GM12878 (cell line): ENCODE measurements around the gene IZUMO1R. TPM values are rescaled to one million over a fixed set of nuclear protein-coding genes. Genes with fewer than 3 reads are reported as not detected.

Experiments used
- ATAC-seq: fragments of 200-7000 bp; cut with Tn5 transposase; 3 replicates; pipeline ENCODE4 v1.9.1; 2020; ENCODE audit warnings: mild to moderate bottlenecking, moderate library complexity
- BruUV-seq: library from RNA; stranded (reverse); fragments of 400-500 nt; replicated peaks from 2 replicates; lab custom pipeline; 2021; lab: Mats Ljungman, UMichigan
- CTCF ChIA-PET: fragments of 300-600 bp; sonication (Branson Sonifier 250); formaldehyde crosslinking; extraction: SDS; loops from one replicate; lab custom pipeline; 2021; ENCODE audit warnings: inconsistent platforms; lab: Yijun Ruan, JAX
- POLR2A ChIA-PET: fragments of 350-600 bp; formaldehyde crosslinking; extraction: SDS; loops from one replicate; lab custom pipeline; 2021; ENCODE audit warnings: inconsistent platforms; lab: Charles Lee
- RAD21 ChIA-PET: fragments of 300-600 bp; sonication (Branson Sonifier 250); formaldehyde crosslinking; loops from one replicate; lab custom pipeline; 2023; ENCODE audit warnings: antibody characterized with exemption; ENCODE audit not compliant: unreplicated experiment; lab: Charles Lee
- SMC1A ChIA-PET: fragments of 300-600 bp; sonication (Branson Sonifier 250); formaldehyde crosslinking; loops from one replicate; lab custom pipeline; 2023; ENCODE audit not compliant: unreplicated experiment, uncharacterized antibody; lab: Charles Lee
- DNase-seq: peaks from one replicate; pipeline ENCODE4 v3.0.0-alpha.2; 2011; ENCODE audit warnings: low read depth, low spot score
- FAIRE-seq: peaks from 3 replicates; lab custom pipeline; 2011; peaks lifted over from hg19 to GRCh38; lab: Jason Lieb, UNC
- H2AFZ ChIP-seq: 2 replicates; pipeline ENCODE4 v1.6.0; 2011; ENCODE audit warnings: low read depth, low read length, control low read depth; ENCODE audit not compliant: control insufficient read depth
- H3K27ac ChIP-seq: 2 replicates; pipeline ENCODE4 v1.5.1; 2011; ENCODE audit warnings: control low read depth; ENCODE audit not compliant: control insufficient read depth, insufficient read depth
- H3K27me3 ChIP-seq, 2 experiments: replicated peaks in 1 of 2; 2 replicates each; pipeline versions ENCODE4 v1.6.0 to v1.6.1; 2011; ENCODE audit warnings: low read length in 1 of 2; ENCODE audit not compliant: control insufficient read depth in 2 of 2, insufficient read depth in 2 of 2
- H3K36me3 ChIP-seq, 2 experiments: 2 replicates each; pipeline ENCODE4 v1.5.1; 2011; ENCODE audit warnings: low read length in 1 of 2; ENCODE audit not compliant: control insufficient read depth in 2 of 2, insufficient read depth in 2 of 2
- H3K4me1 ChIP-seq: 2 replicates; pipeline ENCODE4 v1.6.1; 2011; ENCODE audit warnings: mild to moderate bottlenecking, low read length, moderate library complexity, mixed read lengths; ENCODE audit not compliant: control insufficient read depth, insufficient read depth
- H3K4me2 ChIP-seq: 2 replicates; pipeline ENCODE4 v1.6.0; 2011; ENCODE audit warnings: control low read depth; ENCODE audit not compliant: control insufficient read depth, insufficient read depth
- H3K4me3 ChIP-seq: fragments of 200-600 bp; sonication (generic); 2 replicates; pipeline ENCODE4 v1.5.1; 2016
- H3K79me2 ChIP-seq: 2 replicates; pipeline ENCODE4 v1.6.0; 2011; ENCODE audit warnings: low read length; ENCODE audit not compliant: control insufficient read depth, insufficient read depth
- H3K9ac ChIP-seq: 2 replicates; pipeline ENCODE4 v1.8.0; 2011; ENCODE audit warnings: low read length, control low read depth, mixed read lengths; ENCODE audit not compliant: control insufficient read depth, insufficient read depth
- H3K9me3 ChIP-seq: replicated peaks from 3 replicates; pipeline ENCODE4 v1.5.1; 2011; ENCODE audit warnings: mild to moderate bottlenecking, low read length; ENCODE audit not compliant: control insufficient read depth, insufficient read depth
- H4K20me1 ChIP-seq: 2 replicates; pipeline ENCODE4 v1.6.0; 2011; ENCODE audit not compliant: control insufficient read depth, insufficient read depth
- ATF2 ChIP-seq: IDR thresholded peaks from 2 replicates; pipeline ENCODE4 v1.6.1; 2012; ENCODE audit warnings: low read length, inconsistent platforms
- E2F4 ChIP-seq: IDR thresholded peaks from 2 replicates; pipeline ENCODE4 v1.6.1; 2012; ENCODE audit warnings: low read depth, low read length, improper control_type of control experiment
- EED ChIP-seq: sonication (generic); IDR thresholded peaks from 2 replicates; pipeline ENCODE4 v1.6.1; 2016; ENCODE audit warnings: antibody characterized with exemption, low read depth
- ETV6 ChIP-seq, 2 experiments: fragments of 450-650 bp in 1 of 2; IDR thresholded peaks in 1 of 2; conservative IDR thresholded peaks in 1 of 2; 2 replicates each; pipeline ENCODE4 v1.6.1; 2014; ENCODE audit warnings: antibody characterized with exemption in 1 of 2, borderline replicate concordance in 1 of 2, low read depth in 1 of 2, mild to moderate bottlenecking in 1 of 2, moderate library complexity in 1 of 2
- GABPA ChIP-seq: IDR thresholded peaks from 2 replicates; pipeline ENCODE4 v1.6.1; 2014; ENCODE audit warnings: antibody characterized with exemption, low read depth, mild to moderate bottlenecking, inconsistent platforms
- MTA3 ChIP-seq: IDR thresholded peaks from 2 replicates; pipeline ENCODE4 v1.6.1; 2012; ENCODE audit warnings: low read length, inconsistent platforms, borderline replicate concordance
- NRF1 ChIP-seq: conservative IDR thresholded peaks from 2 replicates; pipeline ENCODE4 v1.6.1; 2011; ENCODE audit warnings: mild to moderate bottlenecking, low read depth, low read length, improper control_type of control experiment
- RUNX3 ChIP-seq: IDR thresholded peaks from 2 replicates; pipeline ENCODE4 v1.6.1; 2012; ENCODE audit warnings: low read length, inconsistent platforms
- TBL1XR1 ChIP-seq: IDR thresholded peaks from 2 replicates; pipeline ENCODE4 v1.6.1; 2012; ENCODE audit warnings: low read depth, low read length, improper control_type of control experiment
- TCF12 ChIP-seq: IDR thresholded peaks from 2 replicates; pipeline ENCODE4 v1.6.1; 2011; ENCODE audit warnings: low read depth, mild to moderate bottlenecking, low read length
- TCF3 ChIP-seq: IDR thresholded peaks from 2 replicates; pipeline ENCODE4 v1.6.1; 2012; ENCODE audit warnings: low read depth, mild to moderate bottlenecking, low read length, borderline replicate concordance; ENCODE audit not compliant: insufficient read depth
- WGBS: methylation state at CpG from one replicate; pipeline ENCODE4 v1.1.6; 2016; ENCODE audit warnings: low lambda C conversion rate; ENCODE audit not compliant: insufficient replicate concordance, insufficient coverage; ENCODE audit errors: missing lambda C conversion rate; 5-methylcytosine and 5-hydroxymethylcytosine counted together
- in situ Hi-C: fragments of 300-500 bp; cut with MboI; formaldehyde crosslinking; loops from 9 replicates; pipeline ENCODE4 v1.14.3; 2018; ENCODE audit warnings: mixed read lengths
- intact Hi-C: fragments of 100-400 bp; cut with micrococcal nuclease; formaldehyde crosslinking; loops from one replicate; pipeline ENCODE4 v1.14.2; 2022; ENCODE audit not compliant: unreplicated experiment
- polyA plus RNA-seq, 11 experiments: library from polyadenylated mRNA; depleted of rRNA in 4 of 11; unstranded in 6 of 11; stranded (reverse) in 5 of 11; fragments of >200 nt; fragmentation: Nextera tagmentation in 4 of 11; fragmentation: Illumina TruSeq in 1 of 11; extraction: Ambion mirVana in 4 of 11; extraction: Trizol in 1 of 11; gene quantifications; 1 replicate in 1 of 11; 2 replicates in 10 of 11; pipeline versions ENCODE4 v1.2.1 to v1.2.3, GENCODE V29; 2011 to 2016; ENCODE audit warnings: inconsistent platforms in 2 of 11, missing spikeins in 2 of 11, low read depth in 1 of 11
- total RNA-seq, 4 experiments: library from RNA; depleted of rRNA in 3 of 4; stranded (reverse); fragments of >200 nt in 3 of 4; fragmentation: Illumina TruSeq in 1 of 4; extraction: Trizol in 1 of 4; gene quantifications; 2 replicates each; pipeline versions ENCODE4 v1.2.1 to v1.2.3, GENCODE V29; 2013 to 2021
- TF ChIP-seq, protein P1 (sequence below): fragments of 450-650 bp; IDR thresholded peaks from 2 replicates; pipeline ENCODE4 v1.6.1; 2017; ENCODE audit warnings: mild to moderate bottlenecking, moderate library complexity

The IZUMO1R gene
- total and polyA plus RNA-seq, 10 of the 15 experiments (the other 5 are each of a cell fraction or from before 2014, with no cell fraction given) = not detected

DNA sequence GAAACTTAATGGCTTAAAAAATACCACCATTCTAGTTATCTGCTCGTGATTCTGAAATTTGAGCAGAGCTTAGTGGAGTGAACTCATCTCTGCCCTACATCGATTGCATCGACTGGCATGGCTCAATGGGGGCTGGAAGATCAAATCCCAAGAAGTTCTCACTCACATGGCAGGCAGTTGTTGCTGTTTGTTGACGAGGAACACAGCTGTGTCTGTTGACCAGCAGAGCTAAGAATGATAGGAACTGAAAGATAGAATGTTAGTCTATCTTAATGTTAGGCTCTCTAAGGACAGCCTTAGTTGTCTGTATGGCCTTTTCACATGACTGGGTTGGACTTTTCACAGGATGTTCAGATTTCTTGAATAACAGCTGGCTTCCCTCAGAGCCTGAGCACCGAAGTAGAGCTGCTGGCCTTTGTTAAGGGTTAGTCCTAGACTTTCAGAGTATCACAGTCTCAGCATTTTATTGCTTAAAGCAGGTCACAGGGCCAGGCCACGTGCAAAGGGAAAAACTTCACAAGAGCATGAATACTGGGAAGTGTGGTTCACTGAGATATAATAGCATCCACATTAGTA, 31.6 kb upstream of the IZUMO1R start:
- H3K27ac ChIP-seq = peak overlapping the region; percentile 55
- intact Hi-C loops = loop anchor here (5.0 kb wide), 2 partner anchors 91 to 329 kb away; no protein-coding TSS in a partner anchor
- ATAC-seq = peak; percentile 73
- POLR2A ChIA-PET = no interaction called here
- CTCF ChIA-PET = interaction anchor here (1.0 to 1.5 kb wide), 4 partner anchors 24 to 232 kb away, joined by 3 to 4 read pairs (median 4); no protein-coding TSS in a partner anchor
- H3K79me2 ChIP-seq = no peaks in the 10 kb centered on the region
- no peaks in the 10 kb centered on the region for H3K36me3 ChIP-seq
- FAIRE-seq = peak; percentile 68
- no peak for DNase-seq
- 0% methylated on average over 6 of the region's 6 CpGs for WGBS
- SMC1A ChIA-PET = interaction anchor here (1.3 kb wide), 1 partner anchor 10 kb away, joined by 4 read pairs; no protein-coding TSS in a partner anchor
- no peaks in the 10 kb centered on the region for H3K9me3 ChIP-seq
- H3K4me2 ChIP-seq = no peak overlapping the region; the same call in 1 of the 2 replicates
- peak; percentile 40; the same call in 1 of the 2 replicates for TF ChIP-seq ATF2
- no peak for TF ChIP-seq NRF1
- 0 out of 2 replicates have a peak, but pooled peaks have one; percentile 37 for TF ChIP-seq TBL1XR1
- peak; percentile 8; the same call in 1 of the 2 replicates for TF ChIP-seq RUNX3
- peak; percentile 52; the same call in 1 of the 2 replicates for TF ChIP-seq EED
- 0 out of 2 replicates have a peak, but pooled peaks have one; percentile 52 for TF ChIP-seq MTA3
- 0 out of 2 replicates have a peak, but pooled peaks have one; percentile 18 for TF ChIP-seq GABPA
- no peak for TF ChIP-seq E2F4
- TF ChIP-seq ETV6 (conservative IDR thresholded peaks at IDR 0.05 in 1 of 2, IDR thresholded peaks at IDR 0.05 in 1 of 2; ENCODE audit: borderline replicate concordance in 1 of 2, low read depth in 1 of 2) = peak in 1 of 2 experiments; percentile 31; a peak in 1 of 4 replicates
- 0 out of 2 replicates have a peak, but pooled peaks have one; percentile 67 for TF ChIP-seq TCF3
- TF ChIP-seq, protein P1, sequence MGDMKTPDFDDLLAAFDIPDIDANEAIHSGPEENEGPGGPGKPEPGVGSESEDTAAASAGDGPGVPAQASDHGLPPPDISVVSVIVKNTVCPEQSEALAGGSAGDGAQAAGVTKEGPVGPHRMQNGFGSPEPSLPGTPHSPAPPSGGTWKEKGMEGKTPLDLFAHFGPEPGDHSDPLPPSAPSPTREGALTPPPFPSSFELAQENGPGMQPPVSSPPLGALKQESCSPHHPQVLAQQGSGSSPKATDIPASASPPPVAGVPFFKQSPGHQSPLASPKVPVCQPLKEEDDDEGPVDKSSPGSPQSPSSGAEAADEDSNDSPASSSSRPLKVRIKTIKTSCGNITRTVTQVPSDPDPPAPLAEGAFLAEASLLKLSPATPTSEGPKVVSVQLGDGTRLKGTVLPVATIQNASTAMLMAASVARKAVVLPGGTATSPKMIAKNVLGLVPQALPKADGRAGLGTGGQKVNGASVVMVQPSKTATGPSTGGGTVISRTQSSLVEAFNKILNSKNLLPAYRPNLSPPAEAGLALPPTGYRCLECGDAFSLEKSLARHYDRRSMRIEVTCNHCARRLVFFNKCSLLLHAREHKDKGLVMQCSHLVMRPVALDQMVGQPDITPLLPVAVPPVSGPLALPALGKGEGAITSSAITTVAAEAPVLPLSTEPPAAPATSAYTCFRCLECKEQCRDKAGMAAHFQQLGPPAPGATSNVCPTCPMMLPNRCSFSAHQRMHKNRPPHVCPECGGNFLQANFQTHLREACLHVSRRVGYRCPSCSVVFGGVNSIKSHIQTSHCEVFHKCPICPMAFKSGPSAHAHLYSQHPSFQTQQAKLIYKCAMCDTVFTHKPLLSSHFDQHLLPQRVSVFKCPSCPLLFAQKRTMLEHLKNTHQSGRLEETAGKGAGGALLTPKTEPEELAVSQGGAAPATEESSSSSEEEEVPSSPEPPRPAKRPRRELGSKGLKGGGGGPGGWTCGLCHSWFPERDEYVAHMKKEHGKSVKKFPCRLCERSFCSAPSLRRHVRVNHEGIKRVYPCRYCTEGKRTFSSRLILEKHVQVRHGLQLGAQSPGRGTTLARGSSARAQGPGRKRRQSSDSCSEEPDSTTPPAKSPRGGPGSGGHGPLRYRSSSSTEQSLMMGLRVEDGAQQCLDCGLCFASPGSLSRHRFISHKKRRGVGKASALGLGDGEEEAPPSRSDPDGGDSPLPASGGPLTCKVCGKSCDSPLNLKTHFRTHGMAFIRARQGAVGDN = no peak
- TF ChIP-seq TCF12 = 0 out of 2 replicates have a peak, but pooled peaks have one; percentile 42
- BruUV-seq = no TSS peak
- in situ Hi-C loops = no loop called here
- no peaks in the 10 kb centered on the region for H3K27me3 ChIP-seq
- no peaks in the 10 kb centered on the region for H4K20me1 ChIP-seq
- no peak overlapping the region for H3K9ac ChIP-seq
- RAD21 ChIA-PET = interaction anchor here (0.8 kb wide), 1 partner anchor 16 kb away, joined by 4 read pairs; no protein-coding TSS in a partner anchor
- H3K4me3 ChIP-seq = no peak overlapping the region
- H3K4me1 ChIP-seq = peaks cover 6% of the 10 kb centered on the region; the same call in 1 of the 2 replicates
- H2AFZ ChIP-seq = no peak overlapping the region
